Adipocyte (in vitro differentiated cells): ENCODE measurements around the gene COQ2.
"Not testable (repeated sequence)": the region's sequence is repeated elsewhere in the genome, so short reads cannot be mapped to it uniquely, and the experiment has no call there.

Experiments used
- DNase-seq: peaks from one replicate; pipeline ENCODE4 v3.0.0-alpha.2; 2015; ENCODE audit warnings: low read depth
- H3K27me3 ChIP-seq: replicated peaks from 2 replicates; pipeline ENCODE4 v1.7.0; 2013; ENCODE audit warnings: mild to moderate bottlenecking, low read length, moderate library complexity; ENCODE audit not compliant: control insufficient read depth, insufficient read depth
- H3K36me3 ChIP-seq: 2 replicates; pipeline ENCODE4 v1.7.0; 2013; ENCODE audit warnings: low read length, mild to moderate bottlenecking, moderate library complexity; ENCODE audit not compliant: control insufficient read depth, insufficient read depth, severe bottlenecking
- H3K4me1 ChIP-seq: 2 replicates; pipeline ENCODE4 v1.7.0; 2013; ENCODE audit warnings: mild to moderate bottlenecking, low read length, moderate library complexity; ENCODE audit not compliant: control insufficient read depth, insufficient read depth
- H3K4me3 ChIP-seq: 2 replicates; pipeline ENCODE4 v1.7.0; 2013; ENCODE audit warnings: mild to moderate bottlenecking, low read length, moderate library complexity
- H3K9ac ChIP-seq: 2 replicates; pipeline ENCODE4 v1.7.0; 2013; ENCODE audit warnings: mild to moderate bottlenecking, low read length, moderate library complexity
- H3K9me3 ChIP-seq: 2 replicates; pipeline ENCODE4 v1.7.0; 2013; ENCODE audit warnings: mild to moderate bottlenecking, low read length, moderate library complexity; ENCODE audit not compliant: control insufficient read depth

Gene COQ2

DNA sequence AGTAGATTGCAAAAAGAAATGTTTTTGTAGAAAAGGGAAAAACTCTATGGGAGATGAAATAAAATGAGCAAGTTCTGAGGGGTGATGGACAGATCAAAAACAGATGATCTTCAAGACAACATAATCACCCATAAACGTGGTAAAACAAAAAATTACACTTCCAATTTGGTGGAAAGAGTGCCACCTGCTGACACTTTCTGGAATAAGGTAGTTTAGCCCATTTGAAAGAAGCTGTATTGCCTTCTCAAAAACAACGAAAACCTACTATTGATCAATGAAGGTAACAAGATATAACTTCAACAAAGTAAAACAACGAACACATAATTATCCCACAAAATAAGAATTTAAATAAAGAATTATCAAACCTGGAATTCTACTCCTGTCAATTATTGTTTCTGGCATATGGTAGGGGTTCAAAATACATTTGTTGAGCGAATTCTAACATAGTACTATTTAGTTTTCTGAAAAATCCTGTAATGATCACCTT lies 2.5 kb downstream of the COQ2 start:
- H3K9me3 ChIP-seq = no peaks in the 10 kb centered on the region
- H3K4me1 ChIP-seq = peaks cover 22% of the 10 kb centered on the region
- H3K9ac ChIP-seq = no peak overlapping the region
- H3K4me3 ChIP-seq = no peak overlapping the region
- peak; percentile 86 for DNase-seq
- no peaks in the 10 kb centered on the region for H3K27me3 ChIP-seq
- peaks cover 11% of the 10 kb centered on the region for H3K36me3 ChIP-seq

GRCh38 chr4:83281307-83281706 lies 3.3 kb downstream of the COQ2 start:
- Histone ChIP-seq H3K9me3 (no peaks in the 10 kb centered on the region), H3K27me3 (no peaks in the 10 kb centered on the region), H3K36me3 (peaks cover 12% of the 10 kb centered on the region), H3K9ac (no peak overlapping the region), H3K4me1 (peaks cover 22% of the 10 kb centered on the region), H3K4me3 (no peak overlapping the region)
- no peak for DNase-seq

DNA sequence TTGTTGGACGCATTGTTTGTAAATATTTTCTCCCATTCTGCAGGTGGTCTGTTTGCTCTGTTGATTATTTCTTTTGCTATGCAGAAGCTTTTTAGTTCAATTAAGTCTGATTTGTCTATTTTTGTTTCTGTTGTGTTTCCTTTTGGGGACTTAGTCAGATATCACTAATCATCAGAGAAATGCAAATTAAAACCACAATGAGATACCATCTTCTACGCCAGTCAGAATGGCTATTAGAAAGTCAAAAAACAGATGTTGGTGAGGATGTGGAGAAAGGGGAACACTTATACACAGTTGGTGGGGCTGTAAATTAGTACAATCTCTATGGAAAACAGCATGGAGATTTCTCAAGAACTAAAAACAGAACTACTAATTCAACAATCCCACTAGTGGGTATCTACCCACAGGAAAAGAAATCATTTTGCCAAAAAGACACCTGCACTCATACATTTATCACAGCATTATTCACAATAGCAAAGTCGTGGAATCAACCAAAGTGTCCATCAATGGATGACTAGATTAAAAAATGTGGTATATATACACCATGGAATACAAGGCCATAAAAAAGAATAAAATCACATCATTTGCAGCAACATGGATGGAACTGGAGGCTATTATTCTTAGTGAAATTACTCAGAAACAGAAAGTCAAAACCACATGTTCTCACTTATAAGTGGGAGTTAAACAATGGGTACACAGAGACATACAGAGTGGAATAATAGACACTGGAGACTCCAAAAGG lies 8.1 kb downstream of the COQ2 start:
- Histone ChIP-seq H3K27me3 (no peaks in the 10 kb centered on the region), H3K4me3 (no peak overlapping the region), H3K9me3 (no peaks in the 10 kb centered on the region), H3K4me1 (peaks cover under 1% of the 10 kb centered on the region), H3K9ac (no peak overlapping the region), H3K36me3 (peaks cover 28% of the 10 kb centered on the region)
- no peak for DNase-seq

DNA sequence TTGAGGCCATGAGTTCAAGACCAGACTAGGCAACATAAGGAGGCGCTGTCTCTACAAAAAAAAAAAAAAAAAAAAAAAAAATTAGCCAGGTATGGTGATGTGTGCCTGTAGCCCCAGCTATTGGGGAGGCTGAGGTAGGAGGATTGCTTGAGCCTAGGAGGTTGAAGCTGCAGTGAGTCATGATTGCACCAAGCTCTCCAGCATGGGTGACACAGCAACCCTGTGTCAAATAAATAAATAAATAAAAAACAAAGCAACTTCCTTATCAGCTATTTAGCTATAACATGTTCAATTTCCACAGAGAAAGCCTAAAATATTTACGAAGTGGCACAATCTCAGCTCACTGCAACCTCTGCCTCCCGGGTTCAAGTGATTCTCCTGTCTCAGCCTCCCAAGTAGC lies 10.7 kb downstream of the COQ2 start:
- not testable (repeated sequence) for H3K9ac ChIP-seq, H3K4me3 ChIP-seq

GRCh38 chr4:83272900-83273299 lies 11.7 kb downstream of the COQ2 start:
- no peak for DNase-seq
- Histone ChIP-seq H3K36me3 (peaks cover 40% of the 10 kb centered on the region), H3K27me3 (no peaks in the 10 kb centered on the region)

More for the DNA sequence above, 10.7 kb downstream of the COQ2 start:
- not testable (repeated sequence) for H3K27me3 ChIP-seq, H3K9me3 ChIP-seq, H3K4me1 ChIP-seq, DNase-seq
- peaks cover 41% of the 10 kb centered on the region for H3K36me3 ChIP-seq

GRCh38 chr4:83269256-83269655 lies 15.3 kb downstream of the COQ2 start:
- Histone ChIP-seq H3K4me1 (peaks cover 10% of the 10 kb centered on the region), H3K9ac (peak overlapping the region; percentile 16), H3K4me3 (no peak overlapping the region), H3K9me3 (no peaks in the 10 kb centered on the region), H3K36me3 (peaks cover 47% of the 10 kb centered on the region), H3K27me3 (no peaks in the 10 kb centered on the region)
- DNase-seq = no peak

More at GRCh38 chr4:83272900-83273299, 11.7 kb downstream of the COQ2 start:
- H3K9me3 ChIP-seq = no peaks in the 10 kb centered on the region
- H3K4me3 ChIP-seq = no peak overlapping the region
- no peaks in the 10 kb centered on the region for H3K4me1 ChIP-seq
- no peak overlapping the region for H3K9ac ChIP-seq

DNA sequence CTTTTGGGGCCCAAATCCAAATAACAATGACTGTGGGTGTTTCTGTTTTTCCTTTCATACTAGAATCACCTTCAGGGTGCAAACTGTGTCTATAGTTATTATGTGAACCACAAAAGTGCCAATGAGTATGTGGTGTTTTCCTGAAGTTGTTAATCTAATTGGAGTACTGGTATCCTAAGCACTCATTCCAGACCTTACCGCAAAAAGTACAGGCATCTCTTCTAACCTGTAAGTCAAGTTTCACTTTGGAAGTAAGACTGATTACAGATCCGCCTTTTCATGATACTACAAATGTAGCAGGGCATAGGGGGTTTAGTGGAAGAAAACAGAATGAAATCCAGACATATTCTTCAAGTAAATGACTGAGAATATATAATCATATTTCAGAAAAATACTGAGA lies 16.1 kb downstream of the COQ2 start:
- Histone ChIP-seq H3K27me3 (no peaks in the 10 kb centered on the region), H3K9me3 (no peaks in the 10 kb centered on the region), H3K36me3 (peaks cover 47% of the 10 kb centered on the region), H3K9ac (no peak overlapping the region), H3K4me3 (no peak overlapping the region), H3K4me1 (peaks cover 10% of the 10 kb centered on the region)
- DNase-seq = no peak

DNA sequence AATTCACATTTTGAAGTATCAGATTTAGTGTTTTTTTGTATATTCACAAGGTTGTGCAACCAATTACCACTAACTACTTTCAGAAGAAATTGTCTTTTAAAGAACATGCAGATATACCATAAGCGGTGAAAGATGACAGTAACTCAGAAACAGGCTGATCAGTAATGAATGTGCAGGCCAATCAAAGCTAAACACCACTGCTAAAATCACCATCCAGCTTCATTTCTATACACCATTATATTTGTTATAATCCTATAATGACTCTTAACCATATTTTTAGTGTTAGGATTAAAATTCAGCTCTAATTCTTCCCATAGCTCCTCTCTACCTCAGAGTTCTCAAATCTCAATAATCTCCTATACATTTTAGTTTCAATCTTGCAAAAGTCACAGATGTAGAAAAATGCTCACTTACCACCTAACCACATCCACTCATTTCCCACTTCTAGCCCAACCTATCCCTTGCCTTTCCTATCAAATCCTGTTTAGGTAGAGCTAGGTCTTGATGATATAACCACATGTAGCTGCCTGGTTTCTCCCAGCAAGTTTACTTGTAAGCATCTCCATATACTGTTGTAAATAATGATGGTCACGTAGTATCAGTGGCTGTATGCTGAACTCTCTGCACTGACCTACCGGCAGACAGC lies 16.6 kb downstream of the COQ2 start:
- no peaks in the 10 kb centered on the region for H3K27me3 ChIP-seq
- H3K9me3 ChIP-seq = no peaks in the 10 kb centered on the region
- peaks cover 10% of the 10 kb centered on the region for H3K4me1 ChIP-seq
- H3K9ac ChIP-seq = no peak overlapping the region
- H3K36me3 ChIP-seq = peaks cover 43% of the 10 kb centered on the region
- DNase-seq = no peak
- no peak overlapping the region for H3K4me3 ChIP-seq

- H3K36me3 ChIP-seq = peaks cover 36% of the 10 kb centered on the region
- H3K4me3 ChIP-seq = no peak overlapping the region
- no peaks in the 10 kb centered on the region for H3K27me3 ChIP-seq
- peaks cover 10% of the 10 kb centered on the region for H3K4me1 ChIP-seq
- peak; percentile 83 for DNase-seq
- H3K9me3 ChIP-seq = no peaks in the 10 kb centered on the region
- no peak overlapping the region for H3K9ac ChIP-seq
Observed at GRCh38 chr4:83267121-83267829, 17.3 kb downstream of the COQ2 start.

DNA sequence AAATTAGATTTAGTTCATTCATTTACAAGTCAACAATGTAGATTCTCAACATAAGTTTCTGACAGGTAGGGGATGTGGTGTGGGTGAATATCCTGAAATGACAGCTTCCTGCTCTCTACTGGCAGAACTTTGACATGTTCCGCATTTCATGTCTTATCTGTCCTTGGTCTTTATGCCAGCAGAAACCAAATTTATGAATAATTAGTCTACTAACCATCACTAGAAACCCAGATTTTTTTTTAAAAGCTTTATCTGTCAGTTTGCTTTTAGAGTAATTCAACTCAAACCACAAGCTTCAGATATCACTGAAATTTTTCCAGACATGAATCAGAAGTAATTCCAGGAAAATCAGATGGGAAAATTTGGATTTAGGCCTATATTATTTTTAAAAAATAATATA lies 17.9 kb downstream of the COQ2 start:
- Histone ChIP-seq H3K36me3 (peaks cover 31% of the 10 kb centered on the region), H3K9me3 (no peaks in the 10 kb centered on the region), H3K4me3 (no peak overlapping the region), H3K9ac (no peak overlapping the region), H3K4me1 (peaks cover 10% of the 10 kb centered on the region), H3K27me3 (no peaks in the 10 kb centered on the region)
- DNase-seq = no peak

GRCh38 chr4:83263106-83263505 lies 21.5 kb downstream of the COQ2 start:
- peaks cover 14% of the 10 kb centered on the region for H3K36me3 ChIP-seq
- H3K4me3 ChIP-seq = no peak overlapping the region
- no peaks in the 10 kb centered on the region for H3K27me3 ChIP-seq
- no peaks in the 10 kb centered on the region for H3K9me3 ChIP-seq
- H3K9ac ChIP-seq = no peak overlapping the region
- DNase-seq = no peak
- H3K4me1 ChIP-seq = peaks cover 35% of the 10 kb centered on the region
